Hepatocyte (in vitro differentiated cells): ENCODE results near the gene LIMK2. TPM values are rescaled to one million over a fixed set of nuclear protein-coding genes. Genes with fewer than 3 reads are reported as not detected.
A peak's percentile ranks its signal among the peaks of the same experiment; 100 is the strongest.

ENCODE experiments used
- DNase-seq: peaks from one replicate; pipeline ENCODE4 v3.0.0-alpha.2; 2016; ENCODE audit warnings: low spot score
- H2AFZ ChIP-seq: fragments of 200-600 bp; sonication (generic); 2 replicates; pipeline ENCODE4 v1.6.0; 2016; ENCODE audit warnings: antibody characterized with exemption, mild to moderate bottlenecking
- H3K27ac ChIP-seq: fragments of 200-600 bp; sonication (generic); 2 replicates; pipeline ENCODE4 v1.5.1; 2016; ENCODE audit warnings: mild to moderate bottlenecking
- H3K27me3 ChIP-seq: fragments of 200-600 bp; sonication (generic); 2 replicates; pipeline ENCODE4 v1.6.1; 2016
- H3K36me3 ChIP-seq: fragments of 200-600 bp; sonication (generic); replicated peaks from 2 replicates; pipeline ENCODE4 v1.5.1; 2016; ENCODE audit warnings: low read depth; ENCODE audit not compliant: insufficient read depth
- H3K4me1 ChIP-seq: fragments of 200-600 bp; sonication (generic); 2 replicates; pipeline ENCODE4 v1.5.1; 2016; ENCODE audit warnings: mild to moderate bottlenecking, moderate library complexity; ENCODE audit not compliant: insufficient read depth
- H3K4me2 ChIP-seq: fragments of 200-600 bp; sonication (generic); 2 replicates; pipeline ENCODE4 v1.6.0; 2016
- H3K4me3 ChIP-seq: fragments of 200-600 bp; sonication (generic); 2 replicates; pipeline ENCODE4 v1.5.1; 2016; ENCODE audit warnings: mild to moderate bottlenecking
- H3K79me2 ChIP-seq: fragments of 200-600 bp; sonication (generic); 2 replicates; pipeline ENCODE4 v1.6.0; 2017; ENCODE audit warnings: mild to moderate bottlenecking
- H3K9me2 ChIP-seq: fragments of 200-600 bp; sonication (generic); replicated peaks from 2 replicates; pipeline ENCODE4 v1.6.0; 2017; ENCODE audit warnings: mild to moderate bottlenecking; ENCODE audit not compliant: insufficient read depth
- H3K9me3 ChIP-seq: fragments of 200-600 bp; sonication (generic); 2 replicates; pipeline ENCODE4 v1.5.1; 2016; ENCODE audit warnings: low read depth, mild to moderate bottlenecking
- H4K20me1 ChIP-seq: fragments of 200-600 bp; sonication (generic); 2 replicates; pipeline ENCODE4 v1.6.0; 2016; ENCODE audit warnings: mild to moderate bottlenecking; ENCODE audit not compliant: insufficient read depth, poor library complexity, severe bottlenecking
- EZH2 ChIP-seq: fragments of 200-600 bp; sonication (generic); IDR thresholded peaks from 2 replicates; pipeline ENCODE4 v1.6.1; 2016; ENCODE audit warnings: antibody characterized with exemption, mild to moderate bottlenecking, borderline replicate concordance
- EZH2phosphoT487 ChIP-seq: fragments of 200-600 bp; sonication (generic); IDR thresholded peaks from one replicate; pipeline ENCODE4 v1.6.1; 2018; ENCODE audit warnings: antibody characterized with exemption, mild to moderate bottlenecking, low read depth, moderate library complexity; ENCODE audit not compliant: unreplicated experiment, severe bottlenecking
- WGBS: methylation state at CpG from one replicate; pipeline ENCODE4 v1.1.6; 2016; ENCODE audit warnings: low lambda C conversion rate; ENCODE audit errors: missing lambda C conversion rate; 5-methylcytosine and 5-hydroxymethylcytosine counted together
- polyA plus RNA-seq: library from polyadenylated mRNA; unstranded; fragments of >200 nt; fragmentation: Nextera tagmentation; extraction: Ambion mirVana; gene quantifications from 2 replicates; pipeline ENCODE4 v1.2.1, GENCODE V29; 2016
- total RNA-seq: library from RNA; depleted of rRNA; stranded (reverse); fragments of >200 nt; gene quantifications from 2 replicates; pipeline ENCODE4 v1.2.3, GENCODE V29; 2014
- TF ChIP-seq, protein P1 (sequence below): fragments of 200-600 bp; sonication (generic); IDR thresholded peaks from 2 replicates; pipeline ENCODE4 v1.5.1; 2016; ENCODE audit warnings: antibody characterized with exemption, mild to moderate bottlenecking; ENCODE audit not compliant: poor library complexity

The LIMK2 gene
- total and polyA plus RNA-seq, 2 experiments from 2014 or later = 45.9 to 49.9 TPM

DNA sequence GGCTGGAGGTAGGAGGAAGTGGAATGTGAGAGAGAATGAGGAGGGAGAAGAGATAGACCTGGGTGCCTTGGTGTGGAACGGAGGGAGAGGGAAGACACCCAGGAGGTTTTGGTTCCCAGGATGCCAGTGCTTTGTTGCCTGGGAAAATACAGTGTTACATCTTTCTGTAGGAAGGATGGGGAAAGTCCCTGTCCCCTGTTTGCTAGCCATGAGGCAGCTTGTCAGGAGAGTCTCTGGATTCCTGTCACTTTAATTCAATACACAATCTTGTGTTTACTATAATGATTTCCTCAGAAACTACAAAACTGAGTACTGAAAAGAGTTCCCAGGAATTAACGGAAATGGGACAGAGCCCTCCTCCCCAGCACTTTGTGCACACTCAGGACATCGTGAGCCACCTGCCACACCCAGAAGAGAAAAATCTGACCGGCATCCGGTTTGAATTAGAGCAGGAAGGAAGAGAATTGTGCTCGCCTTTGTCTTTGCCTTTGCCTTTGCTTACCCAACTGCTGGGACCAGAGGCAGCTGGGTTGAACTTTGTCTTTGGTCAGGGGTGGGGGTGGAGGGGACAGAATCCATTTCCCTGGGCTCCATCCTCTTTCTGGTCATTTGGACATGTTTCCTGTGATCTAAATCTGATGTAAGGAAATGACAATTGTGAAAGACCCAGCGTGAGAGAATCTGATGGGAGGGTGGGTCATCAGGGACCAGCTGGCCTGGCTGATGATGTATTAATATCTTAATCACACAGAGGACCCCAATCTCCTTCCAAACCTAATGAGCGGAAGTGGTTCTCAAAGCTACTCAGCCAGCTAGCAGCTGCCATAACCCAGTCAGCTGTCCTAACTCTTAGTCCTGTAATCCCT is 1.3 kb upstream of the LIMK2 start:
- H3K27ac ChIP-seq = no peak overlapping the region
- no peak overlapping the region for H3K4me2 ChIP-seq

DNA sequence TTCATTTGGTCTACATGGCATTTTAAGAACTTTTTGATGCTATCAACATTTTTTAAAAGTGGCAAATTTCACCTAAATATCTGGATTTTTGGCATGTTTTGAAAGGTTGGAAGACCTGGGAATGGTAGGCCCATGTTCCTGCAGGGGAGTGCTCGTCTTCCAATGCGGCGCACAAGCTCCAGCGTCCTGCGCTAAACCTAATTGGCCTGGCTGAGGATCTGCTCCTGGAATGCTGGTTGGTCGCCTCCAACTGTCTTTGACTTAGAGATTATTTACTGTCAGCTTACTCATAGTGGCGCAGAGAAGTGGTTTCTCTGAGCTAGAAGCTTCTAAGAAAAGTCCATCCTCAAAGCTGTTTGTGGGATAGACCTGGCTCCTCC is 626 bp upstream of the LIMK2 start:
- Histone ChIP-seq H3K9me3 (no peaks in the 10 kb centered on the region), H3K4me1 (peaks cover 6% of the 10 kb centered on the region), H3K9me2 (no peaks in the 10 kb centered on the region), H3K27me3 (no peaks in the 10 kb centered on the region), H3K79me2 (peaks cover 29% of the 10 kb centered on the region), H3K4me3 (no peak overlapping the region), H3K27ac (peak overlapping the region; percentile 48), H3K4me2 (peak overlapping the region; percentile 86), H3K36me3 (no peaks in the 10 kb centered on the region), H4K20me1 (no peaks in the 10 kb centered on the region), H2AFZ (peak overlapping the region; percentile 32)
- no peak for DNase-seq
- TF ChIP-seq EZH2phosphoT487 = no peak
- TF ChIP-seq, protein P1, sequence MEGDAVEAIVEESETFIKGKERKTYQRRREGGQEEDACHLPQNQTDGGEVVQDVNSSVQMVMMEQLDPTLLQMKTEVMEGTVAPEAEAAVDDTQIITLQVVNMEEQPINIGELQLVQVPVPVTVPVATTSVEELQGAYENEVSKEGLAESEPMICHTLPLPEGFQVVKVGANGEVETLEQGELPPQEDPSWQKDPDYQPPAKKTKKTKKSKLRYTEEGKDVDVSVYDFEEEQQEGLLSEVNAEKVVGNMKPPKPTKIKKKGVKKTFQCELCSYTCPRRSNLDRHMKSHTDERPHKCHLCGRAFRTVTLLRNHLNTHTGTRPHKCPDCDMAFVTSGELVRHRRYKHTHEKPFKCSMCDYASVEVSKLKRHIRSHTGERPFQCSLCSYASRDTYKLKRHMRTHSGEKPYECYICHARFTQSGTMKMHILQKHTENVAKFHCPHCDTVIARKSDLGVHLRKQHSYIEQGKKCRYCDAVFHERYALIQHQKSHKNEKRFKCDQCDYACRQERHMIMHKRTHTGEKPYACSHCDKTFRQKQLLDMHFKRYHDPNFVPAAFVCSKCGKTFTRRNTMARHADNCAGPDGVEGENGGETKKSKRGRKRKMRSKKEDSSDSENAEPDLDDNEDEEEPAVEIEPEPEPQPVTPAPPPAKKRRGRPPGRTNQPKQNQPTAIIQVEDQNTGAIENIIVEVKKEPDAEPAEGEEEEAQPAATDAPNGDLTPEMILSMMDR = no peak
- TF ChIP-seq EZH2 = no peak
- WGBS = 88% methylated on average over 7 of the region's 7 CpGs

More for the DNA sequence above, 1.3 kb upstream of the LIMK2 start:
- Histone ChIP-seq H3K4me1 (peaks cover 6% of the 10 kb centered on the region), H3K9me2 (no peaks in the 10 kb centered on the region), H2AFZ (no peak overlapping the region), H4K20me1 (no peaks in the 10 kb centered on the region), H3K36me3 (no peaks in the 10 kb centered on the region), H3K4me3 (no peak overlapping the region), H3K79me2 (peaks cover 29% of the 10 kb centered on the region), H3K27me3 (no peaks in the 10 kb centered on the region), H3K9me3 (no peaks in the 10 kb centered on the region)
- WGBS = 67% methylated on average over 8 of the region's 8 CpGs
- DNase-seq = no peak
- TF ChIP-seq EZH2phosphoT487 = no peak
- no peak for TF ChIP-seq EZH2
- TF ChIP-seq, protein P1 = no peak

DNA sequence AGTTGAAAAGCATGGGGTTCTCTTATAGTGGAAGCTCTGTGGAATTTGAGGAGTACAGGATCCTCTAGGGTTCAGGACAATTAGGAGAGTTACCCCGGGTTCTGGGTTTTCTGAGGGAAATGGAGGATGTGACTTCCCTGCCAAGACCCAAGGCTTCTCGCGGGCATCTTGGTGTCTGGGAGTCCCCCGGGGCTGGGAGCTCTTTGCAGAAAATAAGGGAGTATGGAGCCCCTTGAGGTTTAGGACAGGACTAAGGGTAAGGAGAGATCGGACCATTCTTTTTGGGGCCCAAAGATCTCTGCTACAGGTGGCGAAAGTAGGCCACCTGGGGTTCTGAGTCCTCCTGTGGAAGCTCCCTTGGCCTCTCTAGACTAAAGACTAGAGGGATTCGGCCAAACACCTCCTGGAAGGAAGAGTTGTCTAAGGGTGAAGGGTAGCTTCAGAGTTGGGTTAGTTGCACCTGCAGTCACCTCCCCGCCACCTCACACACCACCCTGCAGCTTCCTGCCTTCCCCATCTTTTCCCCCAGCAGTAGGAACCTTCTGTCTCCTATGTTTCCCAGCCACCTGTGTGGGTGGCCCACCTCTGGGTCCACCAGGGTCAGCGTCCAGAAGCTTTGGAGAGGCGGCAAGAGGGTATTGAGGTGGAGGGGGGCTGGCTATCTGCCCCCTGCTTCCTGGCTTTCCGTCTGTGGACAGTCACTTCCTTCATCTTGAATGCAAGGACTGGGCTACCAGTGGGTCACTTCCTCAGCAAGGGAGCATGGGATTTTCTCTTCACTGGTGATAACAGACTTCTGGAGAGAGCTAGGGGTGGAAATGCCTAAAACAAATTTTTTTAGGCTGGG is 908 bp downstream of the LIMK2 start:
- Histone ChIP-seq H3K27me3 (no peaks in the 10 kb centered on the region), H3K36me3 (no peaks in the 10 kb centered on the region), H3K27ac (peak overlapping the region; percentile 35), H3K9me2 (no peaks in the 10 kb centered on the region), H2AFZ (peak overlapping the region; percentile 88), H3K4me1 (peaks cover 6% of the 10 kb centered on the region), H3K79me2 (peaks cover 29% of the 10 kb centered on the region), H3K4me3 (peak overlapping the region; percentile 79), H3K4me2 (peak overlapping the region; percentile 86), H3K9me3 (no peaks in the 10 kb centered on the region), H4K20me1 (no peaks in the 10 kb centered on the region)
- no peak for DNase-seq
- TF ChIP-seq, protein P1 = no peak
- no peak for TF ChIP-seq EZH2
- TF ChIP-seq EZH2phosphoT487 = no peak
- WGBS = 53% methylated on average over 11 of the region's 11 CpGs
